A549 (cell line): Measurements from ENCODE around the gene FOXP1.

Experiments
- CEBPB ChIP-seq, 2 experiments: fragments of >200 bp in 1 of 2; sonication (Bioruptor Twin) in 1 of 2; formaldehyde crosslinking in 1 of 2; IDR thresholded peaks; 2 replicates each; pipeline ENCODE4 v1.6.1; 2012 to 2016
- EP300 ChIP-seq, 2 experiments: fragments of >200 bp; sonication (Bioruptor Twin); formaldehyde crosslinking; IDR thresholded peaks; 2 replicates in 1 of 2; 3 replicates in 1 of 2; pipeline ENCODE4 v1.6.1; 2016 to 2017
- FOSL2 ChIP-seq, 2 experiments: fragments of 450-650 bp in 1 of 2; fragments of >200 bp in 1 of 2; sonication (Bioruptor Twin) in 1 of 2; formaldehyde crosslinking; IDR thresholded peaks; 2 replicates each; pipeline versions ENCODE4 v1.5.0 to v1.6.1; 2016 to 2020; ENCODE audit warnings: mild to moderate bottlenecking in 1 of 2, moderate library complexity in 1 of 2
- KDM1A ChIP-seq: fragments of 200-600 bp; sonication (generic); IDR thresholded peaks from 2 replicates; pipeline ENCODE4 v1.6.1; 2016; ENCODE audit warnings: low read depth, mild to moderate bottlenecking
- RAD21 ChIP-seq, 2 experiments: fragments of >200 bp in 1 of 2; sonication (Bioruptor Twin) in 1 of 2; formaldehyde crosslinking in 1 of 2; IDR thresholded peaks in 1 of 2; conservative IDR thresholded peaks in 1 of 2; 2 replicates in 1 of 2; 3 replicates in 1 of 2; pipeline ENCODE4 v1.6.1; 2012 to 2018; ENCODE audit warnings: inconsistent platforms in 1 of 2
- TF ChIP-seq, protein P1 (sequence below): fragments of 200-600 bp; sonication (generic); IDR thresholded peaks from 2 replicates; pipeline ENCODE4 v1.6.1; 2016; ENCODE audit warnings: antibody characterized with exemption, mild to moderate bottlenecking, moderate library complexity
- TF ChIP-seq, protein P2 (sequence below): fragments of >200 bp; sonication (Bioruptor Twin); formaldehyde crosslinking; IDR thresholded peaks from 3 replicates; pipeline ENCODE4 v1.5.1; 2016
- TF ChIP-seq, protein P3 (sequence below): fragments of 250-450 bp; sonication (Bioruptor Pico); IDR thresholded peaks from 2 replicates; pipeline ENCODE4 v1.5.0; 2021; ENCODE audit warnings: mild to moderate bottlenecking, moderate library complexity, borderline replicate concordance
- TF ChIP-seq, protein P4 (sequence below): IDR thresholded peaks from 2 replicates; pipeline ENCODE4 v1.6.1; 2012

DNA sequence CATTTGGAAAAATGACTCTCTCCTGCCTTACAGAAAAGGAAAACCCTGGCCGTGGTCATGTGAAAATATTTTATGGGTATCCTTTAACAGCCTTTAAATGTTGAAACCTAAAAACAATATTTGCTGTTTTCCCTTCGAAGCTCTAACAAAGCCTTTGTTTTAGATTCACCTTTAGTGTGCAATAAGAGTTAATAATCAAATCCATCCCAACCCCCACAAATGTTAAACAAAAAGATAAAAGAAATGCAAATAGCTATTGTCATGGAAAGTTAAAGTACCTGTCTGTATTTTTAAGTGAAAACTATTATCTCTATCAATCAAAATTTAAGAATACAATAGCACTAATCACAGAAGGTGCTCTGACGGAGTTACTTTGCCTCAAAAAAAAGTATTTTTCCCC lies 279.3 kb downstream of the FOXP1 start:
- TF ChIP-seq FOSL2 (IDR thresholded peaks at IDR 0.05) (no peak), FOSL2 (CRISPR knock-in tag; IDR thresholded peaks at IDR 0.05) (no peak), RAD21 (conservative IDR thresholded peaks at IDR 0.05 in 1 of 2, IDR thresholded peaks at IDR 0.05 in 1 of 2) (no peak), CEBPB (IDR thresholded peaks at IDR 0.05) (no peak), KDM1A (no peak), EP300 (IDR thresholded peaks at IDR 0.05) (no peak)
- TF ChIP-seq, protein P1, sequence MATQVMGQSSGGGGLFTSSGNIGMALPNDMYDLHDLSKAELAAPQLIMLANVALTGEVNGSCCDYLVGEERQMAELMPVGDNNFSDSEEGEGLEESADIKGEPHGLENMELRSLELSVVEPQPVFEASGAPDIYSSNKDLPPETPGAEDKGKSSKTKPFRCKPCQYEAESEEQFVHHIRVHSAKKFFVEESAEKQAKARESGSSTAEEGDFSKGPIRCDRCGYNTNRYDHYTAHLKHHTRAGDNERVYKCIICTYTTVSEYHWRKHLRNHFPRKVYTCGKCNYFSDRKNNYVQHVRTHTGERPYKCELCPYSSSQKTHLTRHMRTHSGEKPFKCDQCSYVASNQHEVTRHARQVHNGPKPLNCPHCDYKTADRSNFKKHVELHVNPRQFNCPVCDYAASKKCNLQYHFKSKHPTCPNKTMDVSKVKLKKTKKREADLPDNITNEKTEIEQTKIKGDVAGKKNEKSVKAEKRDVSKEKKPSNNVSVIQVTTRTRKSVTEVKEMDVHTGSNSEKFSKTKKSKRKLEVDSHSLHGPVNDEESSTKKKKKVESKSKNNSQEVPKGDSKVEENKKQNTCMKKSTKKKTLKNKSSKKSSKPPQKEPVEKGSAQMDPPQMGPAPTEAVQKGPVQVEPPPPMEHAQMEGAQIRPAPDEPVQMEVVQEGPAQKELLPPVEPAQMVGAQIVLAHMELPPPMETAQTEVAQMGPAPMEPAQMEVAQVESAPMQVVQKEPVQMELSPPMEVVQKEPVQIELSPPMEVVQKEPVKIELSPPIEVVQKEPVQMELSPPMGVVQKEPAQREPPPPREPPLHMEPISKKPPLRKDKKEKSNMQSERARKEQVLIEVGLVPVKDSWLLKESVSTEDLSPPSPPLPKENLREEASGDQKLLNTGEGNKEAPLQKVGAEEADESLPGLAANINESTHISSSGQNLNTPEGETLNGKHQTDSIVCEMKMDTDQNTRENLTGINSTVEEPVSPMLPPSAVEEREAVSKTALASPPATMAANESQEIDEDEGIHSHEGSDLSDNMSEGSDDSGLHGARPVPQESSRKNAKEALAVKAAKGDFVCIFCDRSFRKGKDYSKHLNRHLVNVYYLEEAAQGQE = no peak
- TF ChIP-seq, protein P2, sequence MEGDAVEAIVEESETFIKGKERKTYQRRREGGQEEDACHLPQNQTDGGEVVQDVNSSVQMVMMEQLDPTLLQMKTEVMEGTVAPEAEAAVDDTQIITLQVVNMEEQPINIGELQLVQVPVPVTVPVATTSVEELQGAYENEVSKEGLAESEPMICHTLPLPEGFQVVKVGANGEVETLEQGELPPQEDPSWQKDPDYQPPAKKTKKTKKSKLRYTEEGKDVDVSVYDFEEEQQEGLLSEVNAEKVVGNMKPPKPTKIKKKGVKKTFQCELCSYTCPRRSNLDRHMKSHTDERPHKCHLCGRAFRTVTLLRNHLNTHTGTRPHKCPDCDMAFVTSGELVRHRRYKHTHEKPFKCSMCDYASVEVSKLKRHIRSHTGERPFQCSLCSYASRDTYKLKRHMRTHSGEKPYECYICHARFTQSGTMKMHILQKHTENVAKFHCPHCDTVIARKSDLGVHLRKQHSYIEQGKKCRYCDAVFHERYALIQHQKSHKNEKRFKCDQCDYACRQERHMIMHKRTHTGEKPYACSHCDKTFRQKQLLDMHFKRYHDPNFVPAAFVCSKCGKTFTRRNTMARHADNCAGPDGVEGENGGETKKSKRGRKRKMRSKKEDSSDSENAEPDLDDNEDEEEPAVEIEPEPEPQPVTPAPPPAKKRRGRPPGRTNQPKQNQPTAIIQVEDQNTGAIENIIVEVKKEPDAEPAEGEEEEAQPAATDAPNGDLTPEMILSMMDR = no peak
- TF ChIP-seq, protein P3, sequence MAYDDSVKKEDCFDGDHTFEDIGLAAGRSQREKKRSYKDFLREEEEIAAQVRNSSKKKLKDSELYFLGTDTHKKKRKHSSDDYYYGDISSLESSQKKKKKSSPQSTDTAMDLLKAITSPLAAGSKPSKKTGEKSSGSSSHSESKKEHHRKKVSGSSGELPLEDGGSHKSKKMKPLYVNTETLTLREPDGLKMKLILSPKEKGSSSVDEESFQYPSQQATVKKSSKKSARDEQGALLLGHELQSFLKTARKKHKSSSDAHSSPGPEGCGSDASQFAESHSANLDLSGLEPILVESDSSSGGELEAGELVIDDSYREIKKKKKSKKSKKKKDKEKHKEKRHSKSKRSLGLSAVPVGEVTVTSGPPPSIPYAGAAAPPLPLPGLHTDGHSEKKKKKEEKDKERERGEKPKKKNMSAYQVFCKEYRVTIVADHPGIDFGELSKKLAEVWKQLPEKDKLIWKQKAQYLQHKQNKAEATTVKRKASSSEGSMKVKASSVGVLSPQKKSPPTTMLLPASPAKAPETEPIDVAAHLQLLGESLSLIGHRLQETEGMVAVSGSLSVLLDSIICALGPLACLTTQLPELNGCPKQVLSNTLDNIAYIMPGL = no peak
- TF ChIP-seq, protein P4, sequence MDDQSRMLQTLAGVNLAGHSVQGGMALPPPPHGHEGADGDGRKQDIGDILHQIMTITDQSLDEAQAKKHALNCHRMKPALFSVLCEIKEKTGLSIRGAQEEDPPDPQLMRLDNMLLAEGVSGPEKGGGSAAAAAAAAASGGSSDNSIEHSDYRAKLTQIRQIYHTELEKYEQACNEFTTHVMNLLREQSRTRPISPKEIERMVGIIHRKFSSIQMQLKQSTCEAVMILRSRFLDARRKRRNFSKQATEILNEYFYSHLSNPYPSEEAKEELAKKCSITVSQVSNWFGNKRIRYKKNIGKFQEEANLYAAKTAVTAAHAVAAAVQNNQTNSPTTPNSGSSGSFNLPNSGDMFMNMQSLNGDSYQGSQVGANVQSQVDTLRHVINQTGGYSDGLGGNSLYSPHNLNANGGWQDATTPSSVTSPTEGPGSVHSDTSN = no peak
